Measurements from ENCODE around the gene GPATCH8.

DNA sequence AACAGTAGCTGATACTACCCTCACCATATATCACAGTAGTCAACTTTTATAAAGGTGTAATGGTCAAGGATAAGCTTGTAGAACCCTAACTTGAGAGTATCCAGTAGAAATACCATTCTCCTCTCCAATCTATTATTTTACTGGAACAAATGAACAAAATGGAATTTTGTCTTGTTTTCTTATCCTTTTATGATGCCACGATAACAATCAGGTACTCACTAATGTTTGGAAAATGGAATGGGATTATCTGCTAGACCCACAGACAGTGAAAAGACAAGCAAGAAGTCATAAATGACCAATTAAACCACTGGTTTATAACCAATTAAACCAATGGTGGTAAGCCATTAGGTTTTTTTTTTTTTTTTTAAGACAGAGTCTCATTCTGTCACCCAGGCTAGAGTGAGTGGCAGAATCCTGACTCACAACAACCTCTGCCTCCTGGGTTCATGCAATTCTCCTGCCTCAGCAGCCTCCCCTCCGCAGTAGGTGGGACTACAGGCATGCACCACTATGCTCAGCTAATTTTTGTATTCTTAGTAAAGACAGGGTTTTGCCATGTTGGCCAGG is 10.4 kb downstream of the GPATCH8 start:
- TF ChIP-seq, protein P1, sequence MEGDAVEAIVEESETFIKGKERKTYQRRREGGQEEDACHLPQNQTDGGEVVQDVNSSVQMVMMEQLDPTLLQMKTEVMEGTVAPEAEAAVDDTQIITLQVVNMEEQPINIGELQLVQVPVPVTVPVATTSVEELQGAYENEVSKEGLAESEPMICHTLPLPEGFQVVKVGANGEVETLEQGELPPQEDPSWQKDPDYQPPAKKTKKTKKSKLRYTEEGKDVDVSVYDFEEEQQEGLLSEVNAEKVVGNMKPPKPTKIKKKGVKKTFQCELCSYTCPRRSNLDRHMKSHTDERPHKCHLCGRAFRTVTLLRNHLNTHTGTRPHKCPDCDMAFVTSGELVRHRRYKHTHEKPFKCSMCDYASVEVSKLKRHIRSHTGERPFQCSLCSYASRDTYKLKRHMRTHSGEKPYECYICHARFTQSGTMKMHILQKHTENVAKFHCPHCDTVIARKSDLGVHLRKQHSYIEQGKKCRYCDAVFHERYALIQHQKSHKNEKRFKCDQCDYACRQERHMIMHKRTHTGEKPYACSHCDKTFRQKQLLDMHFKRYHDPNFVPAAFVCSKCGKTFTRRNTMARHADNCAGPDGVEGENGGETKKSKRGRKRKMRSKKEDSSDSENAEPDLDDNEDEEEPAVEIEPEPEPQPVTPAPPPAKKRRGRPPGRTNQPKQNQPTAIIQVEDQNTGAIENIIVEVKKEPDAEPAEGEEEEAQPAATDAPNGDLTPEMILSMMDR (IDR thresholded peaks at IDR 0.05; ENCODE audit: extremely low read depth in 1 of 2, insufficient read depth in 1 of 2, low read depth in 1 of 2, low read length in 2 of 2) = no peak
- TF ChIP-seq MYC (IDR thresholded peaks at IDR 0.05; ENCODE audit: low read depth, low read length) (no peak), POLR2A (IDR thresholded peaks at IDR 0.05; ENCODE audit: low read depth, low read length) (no peak), POLR2AphosphoS5 (IDR thresholded peaks at IDR 0.05; ENCODE audit: insufficient read depth, low read depth, low read length) (no peak), EZH2 (IDR thresholded peaks at IDR 0.05; ENCODE audit: borderline replicate concordance, low read depth, low read length, severe bottlenecking) (no peak), GATA2 (IDR thresholded peaks at IDR 0.05; ENCODE audit: insufficient read depth, insufficient read length, low read depth, low read length) (no peak), FOS (IDR thresholded peaks at IDR 0.05; ENCODE audit: borderline replicate concordance, insufficient read depth, low read length) (no peak), JUN (IDR thresholded peaks at IDR 0.05; ENCODE audit: borderline replicate concordance, insufficient read depth, insufficient read length, low read depth) (no peak)
- TF ChIP-seq, protein P2, sequence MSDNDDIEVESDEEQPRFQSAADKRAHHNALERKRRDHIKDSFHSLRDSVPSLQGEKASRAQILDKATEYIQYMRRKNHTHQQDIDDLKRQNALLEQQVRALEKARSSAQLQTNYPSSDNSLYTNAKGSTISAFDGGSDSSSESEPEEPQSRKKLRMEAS (IDR thresholded peaks at IDR 0.05; ENCODE audit: insufficient read depth, insufficient read length) = no peak

All from endothelial cell of umbilical vein (primary cell).